H1 (cell line): ENCODE results near the gene MKLN1. TPM values are rescaled to one million over a fixed set of nuclear protein-coding genes. Genes with fewer than 3 reads are reported as not detected.

Experiments used
- CTCF ChIA-PET: fragments of 300-600 bp; sonication (Branson Sonifier 250); formaldehyde crosslinking; loops from one replicate; lab custom pipeline; 2021; ENCODE audit not compliant: partially characterized antibody; lab: Charles Lee
- POLR2A ChIA-PET: fragments of 300-600 bp; sonication (Branson Sonifier 250); formaldehyde crosslinking; loops from one replicate; lab custom pipeline; 2021; ENCODE audit warnings: inconsistent platforms; ENCODE audit not compliant: partially characterized antibody; lab: Charles Lee
- DNase-seq, 2 experiments: peaks; one replicate each; pipeline versions ENCODE4 v3.0.0 to v3.0.0-alpha.2; 2010 to 2022; ENCODE audit warnings: low spot score in 2 of 2, low read depth in 1 of 2, mixed read lengths in 1 of 2
- FAIRE-seq: peaks from 2 replicates; lab custom pipeline; 2011; peaks lifted over from hg19 to GRCh38; lab: Jason Lieb, UNC
- H2AFZ ChIP-seq: 2 replicates; pipeline ENCODE4 v1.8.1; 2012; ENCODE audit warnings: low read length, inconsistent platforms
- H2AK5ac ChIP-seq: 2 replicates; pipeline ENCODE4 v1.6.1; 2013; ENCODE audit warnings: low read depth, low read length
- H2BK120ac ChIP-seq: replicated peaks from 2 replicates; pipeline ENCODE3; 2013; ENCODE audit warnings: low read depth, low read length, inconsistent platforms
- H2BK12ac ChIP-seq: 2 replicates; pipeline ENCODE4 v1.6.1; 2013; ENCODE audit warnings: low read depth, low read length
- H2BK15ac ChIP-seq: 2 replicates; pipeline ENCODE4 v1.6.1; 2013; ENCODE audit warnings: low read length
- H2BK20ac ChIP-seq: 2 replicates; pipeline ENCODE4 v1.6.1; 2013; ENCODE audit warnings: low read length
- H2BK5ac ChIP-seq: 2 replicates; pipeline ENCODE4 v1.6.1; 2013; ENCODE audit warnings: low read depth, low read length
- H3K14ac ChIP-seq: 2 replicates; pipeline ENCODE4 v1.6.1; 2013; ENCODE audit warnings: inconsistent platforms; ENCODE audit not compliant: insufficient read length
- H3K18ac ChIP-seq: 2 replicates; pipeline ENCODE4 v1.6.1; 2013; ENCODE audit warnings: low read length; ENCODE audit errors: extremely low read depth
- H3K23ac ChIP-seq: 2 replicates; pipeline ENCODE4 v1.6.1; 2013; ENCODE audit warnings: inconsistent platforms; ENCODE audit not compliant: insufficient read length
- H3K23me2 ChIP-seq: 2 replicates; pipeline ENCODE4 v1.6.1; 2013; ENCODE audit warnings: low read depth, low read length
- H3K27ac ChIP-seq: 2 replicates; pipeline ENCODE4 v1.6.1; 2011; ENCODE audit warnings: low read depth, low read length, inconsistent platforms
- H3K27me3 ChIP-seq, 4 experiments: replicated peaks in 1 of 4; 1 replicate in 1 of 4; 2 replicates in 3 of 4; pipeline versions ENCODE4 v1.6.1 to v1.8.1; 2011 to 2013; ENCODE audit warnings: low read length in 3 of 4, mild to moderate bottlenecking in 3 of 4, inconsistent platforms in 2 of 4, mixed read lengths in 2 of 4, moderate library complexity in 1 of 4; ENCODE audit not compliant: control insufficient read depth in 3 of 4, insufficient read depth in 3 of 4; ENCODE audit errors: extremely low read depth in 1 of 4
- H3K36me3 ChIP-seq, 4 experiments: 2 replicates each; pipeline versions ENCODE4 v1.6.1 to v1.8.1; 2011 to 2013; ENCODE audit warnings: mild to moderate bottlenecking in 4 of 4, low read length in 3 of 4, moderate library complexity in 2 of 4, control low read depth in 1 of 4, inconsistent platforms in 1 of 4; ENCODE audit not compliant: insufficient read depth in 4 of 4, control insufficient read depth in 2 of 4
- H3K4ac ChIP-seq: replicated peaks from 2 replicates; pipeline ENCODE3; 2013; ENCODE audit warnings: low read length, low read depth, mixed read lengths, inconsistent platforms; ENCODE audit not compliant: insufficient read length
- H3K4me1 ChIP-seq, 4 experiments: replicated peaks in 1 of 4; 1 replicate in 1 of 4; 2 replicates in 3 of 4; pipeline versions ENCODE4 v1.6.1 to v1.8.1; 2011 to 2013; ENCODE audit warnings: low read length in 3 of 4, inconsistent platforms in 2 of 4, mixed read lengths in 1 of 4; ENCODE audit not compliant: insufficient read depth in 4 of 4, control insufficient read depth in 3 of 4
- H3K4me2 ChIP-seq, 2 experiments: 2 replicates each; pipeline versions ENCODE4 v1.6.1 to v1.8.1; 2011 to 2013; ENCODE audit warnings: low read depth in 2 of 2, low read length in 2 of 2, control low read depth in 1 of 2, inconsistent platforms in 1 of 2, mild to moderate bottlenecking in 1 of 2; ENCODE audit not compliant: insufficient read depth in 1 of 2
- H3K4me3 ChIP-seq, 4 experiments: fragments of 200-600, 300-600 bp in 1 of 4; sonication (generic), shearing (Covaris generic), sonication (Bioruptor Twin) in 1 of 4; 2 replicates each; pipeline versions ENCODE4 v1.5.1 to v1.8.1; 2011 to 2016; ENCODE audit warnings: low read length in 4 of 4, low read depth in 3 of 4, control low read depth in 2 of 4, inconsistent platforms in 2 of 4, mild to moderate bottlenecking in 2 of 4, mixed read lengths in 1 of 4, moderate library complexity in 1 of 4; ENCODE audit not compliant: insufficient read depth in 2 of 4; ENCODE audit errors: extremely low read depth in 1 of 4
- H3K56ac ChIP-seq: replicated peaks from 2 replicates; pipeline ENCODE3; 2013; ENCODE audit warnings: low read depth, mild to moderate bottlenecking, mixed read lengths, low read length, inconsistent platforms; ENCODE audit not compliant: insufficient read length
- H3K79me1 ChIP-seq: 2 replicates; pipeline ENCODE4 v1.6.1; 2013; ENCODE audit warnings: low read depth, low read length, control low read depth
- H3K79me2 ChIP-seq, 2 experiments: 2 replicates each; pipeline versions ENCODE4 v1.6.1 to v1.8.1; 2012 to 2013; ENCODE audit warnings: low read length in 2 of 2, mild to moderate bottlenecking in 2 of 2, inconsistent platforms in 1 of 2; ENCODE audit not compliant: insufficient read depth in 2 of 2, control insufficient read depth in 1 of 2
- H3K9ac ChIP-seq, 4 experiments: replicated peaks in 1 of 4; 1 replicate in 1 of 4; 2 replicates in 3 of 4; pipeline versions ENCODE4 v1.6.1 to v1.8.1; 2011 to 2013; ENCODE audit warnings: low read depth in 3 of 4, low read length in 3 of 4, control low read depth in 2 of 4, mild to moderate bottlenecking in 2 of 4, moderate library complexity in 2 of 4, inconsistent platforms in 1 of 4; ENCODE audit errors: extremely low read depth in 1 of 4
- H3K9me3 ChIP-seq, 2 experiments: 2 replicates each; pipeline versions ENCODE4 v1.6.1 to v1.8.1; 2012 to 2013; ENCODE audit warnings: mild to moderate bottlenecking in 2 of 2, moderate library complexity in 2 of 2, control low read depth in 1 of 2, inconsistent platforms in 1 of 2, low read depth in 1 of 2, low read length in 1 of 2, mixed read lengths in 1 of 2; ENCODE audit not compliant: insufficient read depth in 2 of 2
- H4K20me1 ChIP-seq, 2 experiments: replicated peaks in 1 of 2; 2 replicates each; pipeline versions ENCODE3 to v1.8.1; 2011 to 2013; ENCODE audit warnings: inconsistent platforms in 2 of 2, low read length in 2 of 2, mild to moderate bottlenecking in 1 of 2; ENCODE audit not compliant: insufficient read depth in 2 of 2, control insufficient read depth in 1 of 2
- H4K5ac ChIP-seq: 2 replicates; pipeline ENCODE4 v1.6.1; 2013; ENCODE audit warnings: low read length, low read depth, mixed read lengths, inconsistent platforms; ENCODE audit not compliant: insufficient read length
- H4K8ac ChIP-seq: 2 replicates; pipeline ENCODE4 v1.8.0; 2013; ENCODE audit warnings: mild to moderate bottlenecking, moderate library complexity, low read length, inconsistent platforms; ENCODE audit not compliant: insufficient read depth; ENCODE audit errors: extremely low read depth
- H4K91ac ChIP-seq: replicated peaks from 2 replicates; pipeline ENCODE3; 2013; ENCODE audit warnings: low read length, mixed read lengths, inconsistent platforms; ENCODE audit not compliant: insufficient read length
- ASH2L ChIP-seq: fragments of 200-600, 300-600 bp; sonication (generic); IDR thresholded peaks from one replicate; pipeline ENCODE4 v1.7.1; 2017; ENCODE audit warnings: low read length
- EP300 ChIP-seq, 2 experiments: IDR thresholded peaks; 1 replicate in 1 of 2; 2 replicates in 1 of 2; pipeline ENCODE4 v1.6.1; 2011 to 2012; ENCODE audit warnings: low read depth in 2 of 2, low read length in 2 of 2, mild to moderate bottlenecking in 2 of 2, borderline replicate concordance in 1 of 2, inconsistent platforms in 1 of 2, moderate library complexity in 1 of 2
- GTF2F1 ChIP-seq: IDR thresholded peaks from 2 replicates; pipeline ENCODE4 v1.6.1; 2012; ENCODE audit warnings: low read depth, low read length, improper control_type of control experiment, borderline replicate concordance
- NANOG ChIP-seq: IDR thresholded peaks from 2 replicates; pipeline ENCODE4 v1.6.1; 2011; ENCODE audit warnings: low read length, low read depth, mild to moderate bottlenecking, inconsistent platforms; ENCODE audit not compliant: insufficient read depth, poor library complexity, severe bottlenecking
- SAP30 ChIP-seq: fragments of 300-600 bp; sonication (generic); IDR thresholded peaks from 2 replicates; pipeline ENCODE4 v1.7.1; 2012; ENCODE audit warnings: low read length, moderate library complexity, mild to moderate bottlenecking, inconsistent platforms; ENCODE audit not compliant: insufficient read depth, insufficient replicate concordance
- SIRT6 ChIP-seq: IDR thresholded peaks from one replicate; pipeline ENCODE4 v1.7.1; 2012; ENCODE audit warnings: low read length, inconsistent platforms
- YY1 ChIP-seq: IDR thresholded peaks from 2 replicates; pipeline ENCODE4 v1.6.1; 2011; ENCODE audit warnings: low read depth, mild to moderate bottlenecking, low read length
- ZNF274 ChIP-seq: IDR thresholded peaks from 2 replicates; pipeline ENCODE4 v1.7.0; 2012; ENCODE audit warnings: low read length, borderline replicate concordance; ENCODE audit errors: extremely low read depth
- WGBS, 2 experiments: shearing (Covaris generic) in 1 of 2; methylation state at CpG; one replicate each; pipeline versions ENCODE4 v1.1.6 to v1.1.7; 2013 to 2015; ENCODE audit warnings: low lambda C conversion rate in 2 of 2, mixed read lengths in 2 of 2, inconsistent platforms in 1 of 2, low coverage in 1 of 2, missing lambda C conversion rate in 1 of 2; ENCODE audit not compliant: insufficient replicate concordance in 2 of 2, insufficient coverage in 1 of 2, insufficient read length in 1 of 2; ENCODE audit errors: extremely low coverage in 1 of 2, missing lambda C conversion rate in 1 of 2; 5-methylcytosine and 5-hydroxymethylcytosine counted together
- polyA plus RNA-seq, 7 experiments: library from polyadenylated mRNA; depleted of rRNA in 3 of 7; stranded (reverse) in 5 of 7; unstranded in 2 of 7; fragments of >200 nt in 5 of 7; fragments of 200-250 nt in 2 of 7; gene quantifications; 1 replicate in 5 of 7; 2 replicates in 1 of 7; 4 replicates in 1 of 7; pipeline versions ENCODE4 v1.2.1 to v1.2.3, GENCODE V29; 2011 to 2013; ENCODE audit warnings: missing spikeins in 2 of 7, mixed read lengths in 2 of 7
- total RNA-seq: library from RNA; stranded (reverse); fragmentation: NEBNext Ultra II Directional; extraction: Animal tissue kit (Norgen Biotek cat#: 25700); gene quantifications from 2 replicates; pipeline ENCODE4 v1.2.1, GENCODE V29; 2021
- TF ChIP-seq, protein P1 (sequence below): IDR thresholded peaks from 2 replicates; pipeline ENCODE4 v1.6.1; 2012; ENCODE audit warnings: inconsistent platforms

MKLN1 gene
- total and polyA plus RNA-seq, 2 of the 8 experiments (the other 6 are each of a cell fraction or from before 2014, with no cell fraction given), result 22.3 to 50.9 TPM

DNA sequence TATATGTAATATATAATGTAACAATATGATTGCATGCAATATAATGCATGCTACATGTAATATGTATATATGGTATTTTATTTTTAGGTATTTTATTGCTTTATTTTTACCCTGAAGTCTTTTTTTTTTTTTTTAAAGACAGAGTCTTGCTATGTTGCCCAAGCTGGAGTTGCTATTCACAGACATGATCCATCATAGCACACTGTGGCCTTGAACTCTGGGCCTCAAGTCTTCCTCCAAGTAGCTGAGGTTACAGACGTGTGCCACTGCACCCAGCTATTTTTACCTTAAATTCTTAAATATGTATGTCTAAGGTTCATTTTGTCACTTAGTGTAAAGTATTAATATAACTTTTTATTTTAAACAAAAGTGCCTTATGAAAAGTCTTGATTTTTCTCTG is 47.1 kb downstream of the MKLN1 start:
- H3K23ac ChIP-seq, result no peak overlapping the region
- ChIA-PET CTCF (interaction anchor here (0.6 kb wide), 1 partner anchor 66 kb away, joined by 4 read pairs; no protein-coding TSS in a partner anchor), POLR2A (no interaction called here)
- no peak overlapping the region for H3K4ac ChIP-seq
- no peak overlapping the region for H3K9ac ChIP-seq
- H3K56ac ChIP-seq, result no peak overlapping the region
- H2BK5ac ChIP-seq, result no peak overlapping the region
- peaks cover 6 to 73% of the 10 kb centered on the region in 2 experiments for H3K79me2 ChIP-seq
- H3K27ac ChIP-seq, result no peak overlapping the region
- peaks cover 0 to 8% (median 6%) of the 10 kb centered on the region in 4 experiments; a peak in 3 of 7 replicates for H3K4me1 ChIP-seq
- WGBS, 2 experiments, result 91% methylated on average over 1 of the region's 1 CpG; no CpG with 5 or more reads in 1 of the 2 experiments
- H3K4me3 ChIP-seq, result no peak overlapping the region
- no peaks in the 10 kb centered on the region for H3K23me2 ChIP-seq
- H4K8ac ChIP-seq, result no peak overlapping the region
- H3K36me3 ChIP-seq, result no peaks in the 10 kb centered on the region
- DNase-seq (no peak), FAIRE-seq (no peak)
- H3K14ac ChIP-seq, result no peak overlapping the region
- H3K79me1 ChIP-seq, result peaks cover 2% of the 10 kb centered on the region; the same call in 1 of the 2 replicates
- no peak overlapping the region for H2BK120ac ChIP-seq
- no peak overlapping the region for H2BK15ac ChIP-seq
- no peak overlapping the region for H2AK5ac ChIP-seq
- H3K4me2 ChIP-seq, result no peak overlapping the region
- H2BK12ac ChIP-seq, result no peak overlapping the region
- H4K5ac ChIP-seq, result no peak overlapping the region
- H4K20me1 ChIP-seq, result peaks cover 3% of the 10 kb centered on the region in 2 experiments
- no peaks in the 10 kb centered on the region for H3K9me3 ChIP-seq
- no peak overlapping the region for H4K91ac ChIP-seq
- H2BK20ac ChIP-seq, result no peak overlapping the region
- no peaks in the 10 kb centered on the region for H3K27me3 ChIP-seq
- TF ChIP-seq YY1 (no peak), EP300 (IDR thresholded peaks at IDR 0.05; ENCODE audit: borderline replicate concordance in 1 of 2, low read depth in 2 of 2, low read length in 2 of 2) (no peak), ZNF274 (no peak), ASH2L (no peak), GTF2F1 (no peak), SIRT6 (no peak), NANOG (no peak), SAP30 (no peak)
- TF ChIP-seq, protein P1, sequence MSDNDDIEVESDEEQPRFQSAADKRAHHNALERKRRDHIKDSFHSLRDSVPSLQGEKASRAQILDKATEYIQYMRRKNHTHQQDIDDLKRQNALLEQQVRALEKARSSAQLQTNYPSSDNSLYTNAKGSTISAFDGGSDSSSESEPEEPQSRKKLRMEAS, result no peak
- H3K18ac ChIP-seq, result no peak overlapping the region
- no peak overlapping the region for H2AFZ ChIP-seq
